Measurements from ENCODE around the gene JCHAIN.

JCHAIN gene

GRCh38 chr4:70613306-70614183 lies 52.8 kb downstream of the JCHAIN start:
- no peak overlapping the region for H3K4me3 ChIP-seq (replicated peaks; ENCODE audit: low read depth, low read length)
- DNase-seq (ENCODE audit: extremely low read depth, low read depth): no peak
- TF ChIP-seq CTCF (IDR thresholded peaks at IDR 0.05; ENCODE audit: low read depth, low read length, missing control alignments): no peak

GRCh38 chr4:70608324-70608723 lies 58.0 kb downstream of the JCHAIN start:
- H3K4me3 ChIP-seq (replicated peaks; ENCODE audit: low read depth, low read length): no peak overlapping the region
- no peak for TF ChIP-seq CTCF (IDR thresholded peaks at IDR 0.05; ENCODE audit: low read depth, low read length, missing control alignments)
- no peak for DNase-seq (ENCODE audit: extremely low read depth, low read depth)

GRCh38 chr4:70607334-70607853 lies 58.9 kb downstream of the JCHAIN start:
- no peak for DNase-seq (ENCODE audit: extremely low read depth, low read depth)
- TF ChIP-seq CTCF (IDR thresholded peaks at IDR 0.05; ENCODE audit: low read depth, low read length, missing control alignments): no peak
- H3K4me3 ChIP-seq (replicated peaks; ENCODE audit: low read depth, low read length): no peak overlapping the region

- H3K4me3 ChIP-seq (replicated peaks; ENCODE audit: low read depth, low read length): no peak overlapping the region
- no peak for TF ChIP-seq CTCF (IDR thresholded peaks at IDR 0.05; ENCODE audit: low read depth, low read length, missing control alignments)
- no peak for DNase-seq (ENCODE audit: extremely low read depth, low read depth)
These were observed 59.8 kb downstream of the JCHAIN start for GRCh38 chr4:70606459-70606858.

All from HFF-Myc (cell line).